Osteocyte (in vitro differentiated cells): ENCODE results near the gene UBA5. TPM values are rescaled to one million over a fixed set of nuclear protein-coding genes. Genes with fewer than 3 reads are reported as not detected.

Source experiments
- DNase-seq: peaks from one replicate; pipeline ENCODE4 v3.0.0; 2021; ENCODE audit warnings: mixed read lengths; ENCODE audit not compliant: unreplicated experiment; ENCODE audit errors: extremely low spot score
- H3K27ac Mint-ChIP-seq: one replicate; pipeline ENCODE4 v1.8.0; 2021; ENCODE audit warnings: mild to moderate bottlenecking, mixed read lengths; ENCODE audit not compliant: unreplicated experiment
- H3K27me3 Mint-ChIP-seq: one replicate; pipeline ENCODE4 v1.8.0; 2021; ENCODE audit warnings: mixed read lengths; ENCODE audit not compliant: unreplicated experiment
- H3K36me3 Mint-ChIP-seq: one replicate; pipeline ENCODE4 v1.8.0; 2021; ENCODE audit warnings: mixed read lengths; ENCODE audit not compliant: unreplicated experiment
- H3K4me1 Mint-ChIP-seq: one replicate; pipeline ENCODE4 v1.8.0; 2021; ENCODE audit warnings: mixed read lengths; ENCODE audit not compliant: unreplicated experiment
- H3K4me3 Mint-ChIP-seq: one replicate; pipeline ENCODE4 v1.8.0; 2021; ENCODE audit warnings: mild to moderate bottlenecking, moderate library complexity, mixed read lengths; ENCODE audit not compliant: unreplicated experiment
- H3K9me3 Mint-ChIP-seq: one replicate; pipeline ENCODE4 v1.8.0; 2021; ENCODE audit warnings: mixed read lengths; ENCODE audit not compliant: unreplicated experiment
- CTCF ChIP-seq: fragments of 200-600 bp; sonication (generic); IDR thresholded peaks from 2 replicates; pipeline ENCODE4 v1.5.0; 2021; ENCODE audit warnings: antibody characterized with exemption, mild to moderate bottlenecking, moderate library complexity
- total RNA-seq: library from RNA; stranded (reverse); gene quantifications from 2 replicates; pipeline ENCODE4 v1.2.1, GENCODE V29; 2021

Gene UBA5
- total RNA-seq, 1 donor from 2014 or later: 31.2 TPM

GRCh38 chr3:132622761-132623160 is 37.4 kb upstream of the UBA5 start:
- Mint-ChIP-seq H3K27me3 (no peaks in the 10 kb centered on the region), H3K36me3 (peaks cover 32% of the 10 kb centered on the region), H3K4me3 (no peak overlapping the region), H3K9me3 (peaks cover 14% of the 10 kb centered on the region), H3K4me1 (peaks cover 6% of the 10 kb centered on the region), H3K27ac (no peak overlapping the region)
- no peak for TF ChIP-seq CTCF
- DNase-seq: no peak

- Mint-ChIP-seq H3K27ac (no peak overlapping the region), H3K4me3 (no peak overlapping the region), H3K4me1 (peaks cover 6% of the 10 kb centered on the region), H3K27me3 (no peaks in the 10 kb centered on the region), H3K36me3 (peaks cover 37% of the 10 kb centered on the region), H3K9me3 (peaks cover 14% of the 10 kb centered on the region)
- no peak for TF ChIP-seq CTCF
- DNase-seq: no peak
These were observed 36.5 kb upstream of the UBA5 start for GRCh38 chr3:132623646-132624045.

GRCh38 chr3:132624790-132625189 is 35.3 kb upstream of the UBA5 start:
- H3K9me3 Mint-ChIP-seq: peaks cover 14% of the 10 kb centered on the region
- no peaks in the 10 kb centered on the region for H3K27me3 Mint-ChIP-seq
- peaks cover 38% of the 10 kb centered on the region for H3K36me3 Mint-ChIP-seq
- no peak for TF ChIP-seq CTCF
- no peak for DNase-seq
- no peak overlapping the region for H3K27ac Mint-ChIP-seq
- no peak overlapping the region for H3K4me3 Mint-ChIP-seq
- H3K4me1 Mint-ChIP-seq: peaks cover 10% of the 10 kb centered on the region

- H3K27ac Mint-ChIP-seq: no peak overlapping the region
- H3K9me3 Mint-ChIP-seq: peaks cover 9% of the 10 kb centered on the region
- DNase-seq: no peak
- peaks cover 33% of the 10 kb centered on the region for H3K36me3 Mint-ChIP-seq
- no peaks in the 10 kb centered on the region for H3K27me3 Mint-ChIP-seq
- TF ChIP-seq CTCF: no peak
- peaks cover 16% of the 10 kb centered on the region for H3K4me1 Mint-ChIP-seq
- H3K4me3 Mint-ChIP-seq: no peak overlapping the region
These were observed 34.5 kb upstream of the UBA5 start for GRCh38 chr3:132625613-132626012.

GRCh38 chr3:132626955-132627354 is 33.2 kb upstream of the UBA5 start:
- peaks cover 16% of the 10 kb centered on the region for H3K4me1 Mint-ChIP-seq
- no peak overlapping the region for H3K4me3 Mint-ChIP-seq
- no peak overlapping the region for H3K27ac Mint-ChIP-seq
- no peaks in the 10 kb centered on the region for H3K27me3 Mint-ChIP-seq
- H3K9me3 Mint-ChIP-seq: no peaks in the 10 kb centered on the region
- DNase-seq: no peak
- TF ChIP-seq CTCF: no peak
- H3K36me3 Mint-ChIP-seq: peaks cover 25% of the 10 kb centered on the region
